Measurements from ENCODE around the gene IFRD1. TPM values are rescaled to one million over a fixed set of nuclear protein-coding genes. Genes with fewer than 3 reads are reported as not detected.

IFRD1 gene
- total RNA-seq, 1 experiment from 2014 or later = 78.8 TPM

GRCh38 chr7:112450807-112451761 is 824 bp downstream of the IFRD1 start:
- TF ChIP-seq, protein P1, sequence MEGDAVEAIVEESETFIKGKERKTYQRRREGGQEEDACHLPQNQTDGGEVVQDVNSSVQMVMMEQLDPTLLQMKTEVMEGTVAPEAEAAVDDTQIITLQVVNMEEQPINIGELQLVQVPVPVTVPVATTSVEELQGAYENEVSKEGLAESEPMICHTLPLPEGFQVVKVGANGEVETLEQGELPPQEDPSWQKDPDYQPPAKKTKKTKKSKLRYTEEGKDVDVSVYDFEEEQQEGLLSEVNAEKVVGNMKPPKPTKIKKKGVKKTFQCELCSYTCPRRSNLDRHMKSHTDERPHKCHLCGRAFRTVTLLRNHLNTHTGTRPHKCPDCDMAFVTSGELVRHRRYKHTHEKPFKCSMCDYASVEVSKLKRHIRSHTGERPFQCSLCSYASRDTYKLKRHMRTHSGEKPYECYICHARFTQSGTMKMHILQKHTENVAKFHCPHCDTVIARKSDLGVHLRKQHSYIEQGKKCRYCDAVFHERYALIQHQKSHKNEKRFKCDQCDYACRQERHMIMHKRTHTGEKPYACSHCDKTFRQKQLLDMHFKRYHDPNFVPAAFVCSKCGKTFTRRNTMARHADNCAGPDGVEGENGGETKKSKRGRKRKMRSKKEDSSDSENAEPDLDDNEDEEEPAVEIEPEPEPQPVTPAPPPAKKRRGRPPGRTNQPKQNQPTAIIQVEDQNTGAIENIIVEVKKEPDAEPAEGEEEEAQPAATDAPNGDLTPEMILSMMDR (IDR thresholded peaks at IDR 0.05; ENCODE audit: insufficient read depth in 1 of 2, low read depth in 1 of 2, low read length in 1 of 2, severe bottlenecking in 1 of 2, unreplicated experiment in 1 of 2) = no peak
- Histone ChIP-seq H3K4me3 (ENCODE audit: low read depth, low read length) (peak overlapping the region; percentile 82), H3K9me3 (no peaks in the 10 kb centered on the region), H3K4me1 (peaks cover 9% of the 10 kb centered on the region), H3K36me3 (ENCODE audit: control insufficient read depth, insufficient read depth, low read length) (no peaks in the 10 kb centered on the region), H3K27me3 (replicated peaks; ENCODE audit: control insufficient read depth, insufficient read depth, low read length) (no peaks in the 10 kb centered on the region)
- H3K4me3 Mint-ChIP-seq (ENCODE audit: unreplicated experiment) = peak overlapping the region; percentile 95
- peak; percentile 94 to 95 for DNase-seq
- BruUV-seq (replicated peaks) = no TSS peak
- CTCF ChIA-PET = interaction anchor here (1.0 to 1.4 kb wide), 2 partner anchors 14 to 31 kb away, joined by 3 to 4 read pairs; no protein-coding TSS in a partner anchor
- H3K36me3 Mint-ChIP-seq (ENCODE audit: insufficient read depth, unreplicated experiment) = peaks cover 39% of the 10 kb centered on the region
- H3K27ac Mint-ChIP-seq (ENCODE audit: unreplicated experiment) = peak overlapping the region; percentile 98
- no peaks in the 10 kb centered on the region for H3K27me3 Mint-ChIP-seq (ENCODE audit: insufficient read depth, unreplicated experiment)
- no peaks in the 10 kb centered on the region for H3K9me3 Mint-ChIP-seq (ENCODE audit: unreplicated experiment)
- peaks cover 30% of the 10 kb centered on the region for H3K4me1 Mint-ChIP-seq (ENCODE audit: low read depth, unreplicated experiment)
- POLR2A ChIA-PET = interaction anchor here (0.5 to 2.1 kb wide), 8 partner anchors 13 to 701 kb away, joined by 3 to 11 read pairs (median 4); a partner anchor contains a TSS
- intact Hi-C loops (cut with micrococcal nuclease; ENCODE audit: unreplicated experiment) = loop anchor here (1.0 to 5.0 kb wide), 3 partner anchors 28 to 889 kb away; partner anchors contain the start of gene IMMP2L

GRCh38 chr7:112452102-112452888 is 2.0 kb downstream of the IFRD1 start:
- POLR2A ChIA-PET = interaction anchor here (0.7 kb wide), 1 partner anchor 254 kb away, joined by 4 read pairs; no protein-coding TSS in a partner anchor
- Mint-ChIP-seq H3K4me1 (ENCODE audit: low read depth, unreplicated experiment) (peaks cover 21% of the 10 kb centered on the region), H3K4me3 (ENCODE audit: unreplicated experiment) (peak overlapping the region; percentile 95), H3K36me3 (ENCODE audit: insufficient read depth, unreplicated experiment) (peaks cover 45% of the 10 kb centered on the region), H3K9me3 (ENCODE audit: unreplicated experiment) (no peaks in the 10 kb centered on the region), H3K27me3 (ENCODE audit: insufficient read depth, unreplicated experiment) (no peaks in the 10 kb centered on the region), H3K27ac (ENCODE audit: unreplicated experiment) (peak overlapping the region; percentile 98)
- Histone ChIP-seq H3K4me3 (ENCODE audit: low read depth, low read length) (peak overlapping the region; percentile 82), H3K9me3 (no peaks in the 10 kb centered on the region), H3K36me3 (ENCODE audit: control insufficient read depth, insufficient read depth, low read length) (no peaks in the 10 kb centered on the region), H3K27me3 (replicated peaks; ENCODE audit: control insufficient read depth, insufficient read depth, low read length) (no peaks in the 10 kb centered on the region), H3K4me1 (peaks cover 9% of the 10 kb centered on the region)
- BruUV-seq (replicated peaks) = no TSS peak
- TF ChIP-seq, protein P1 (IDR thresholded peaks at IDR 0.05; ENCODE audit: insufficient read depth in 1 of 2, low read depth in 1 of 2, low read length in 1 of 2, severe bottlenecking in 1 of 2, unreplicated experiment in 1 of 2) = no peak
- CTCF ChIA-PET = interaction anchor here (0.7 to 1.4 kb wide), 2 partner anchors 13 to 82 kb away, joined by 3 read pairs; no protein-coding TSS in a partner anchor
- intact Hi-C loops (cut with micrococcal nuclease; ENCODE audit: unreplicated experiment) = loop anchor here (5.0 kb wide), 1 partner anchor 890 kb away; the partner anchor contains the start of gene IMMP2L
- DNase-seq = peak; percentile 29 to 39

All from Caco-2 (cell line).